Smooth muscle cell (in vitro differentiated cells): ENCODE results near the gene RPL41. TPM values are rescaled to one million over a fixed set of nuclear protein-coding genes. Genes with fewer than 3 reads are reported as not detected.

Experiments
- DNase-seq: peaks from one replicate; lab custom pipeline; 2025; ENCODE audit not compliant: unreplicated experiment; lab: John Stamatoyannopoulos, UW
- H2AFZ ChIP-seq: fragments of 200-600 bp; sonication (generic); 2 replicates; pipeline ENCODE4 v1.6.0; 2016; ENCODE audit warnings: antibody characterized with exemption, low read depth, mild to moderate bottlenecking
- H3F3A ChIP-seq: fragments of 200-600 bp; sonication (generic); 2 replicates; pipeline ENCODE4 v1.6.0; 2017; ENCODE audit warnings: antibody characterized with exemption, low read depth
- H3K27ac ChIP-seq: fragments of 200-600 bp; sonication (generic); 2 replicates; pipeline ENCODE4 v1.5.1; 2016; ENCODE audit warnings: low read depth, mild to moderate bottlenecking
- H3K27me3 ChIP-seq: fragments of 200-600 bp; sonication (generic); 2 replicates; pipeline ENCODE4 v1.6.1; 2016; ENCODE audit warnings: low read depth, mild to moderate bottlenecking
- H3K36me3 ChIP-seq: fragments of 200-600 bp; sonication (generic); 2 replicates; pipeline ENCODE4 v1.5.1; 2016; ENCODE audit warnings: low read depth
- H3K4me1 ChIP-seq: fragments of 200-600 bp; sonication (generic); 2 replicates; pipeline ENCODE4 v1.5.1; 2016; ENCODE audit warnings: low read depth
- H3K4me2 ChIP-seq: fragments of 200-600 bp; sonication (generic); 2 replicates; pipeline ENCODE4 v1.6.0; 2016; ENCODE audit warnings: mild to moderate bottlenecking
- H3K4me3 ChIP-seq: fragments of 200-600 bp; sonication (generic); 2 replicates; pipeline ENCODE4 v1.5.1; 2016; ENCODE audit warnings: mild to moderate bottlenecking
- H3K79me2 ChIP-seq: fragments of 200-600 bp; sonication (generic); 2 replicates; pipeline ENCODE4 v1.6.0; 2016; ENCODE audit warnings: low read depth, mild to moderate bottlenecking
- H3K9ac ChIP-seq: fragments of 200-600 bp; sonication (generic); 2 replicates; pipeline ENCODE4 v1.6.0; 2016; ENCODE audit warnings: low read depth
- H3K9me3 ChIP-seq: fragments of 200-600 bp; sonication (generic); replicated peaks from 2 replicates; pipeline ENCODE4 v1.5.1; 2016; ENCODE audit warnings: low read depth
- H4K20me1 ChIP-seq: fragments of 200-600 bp; sonication (generic); 2 replicates; pipeline ENCODE4 v1.6.0; 2016; ENCODE audit warnings: low read depth
- WGBS: methylation state at CpG from one replicate; pipeline ENCODE4 v1.1.7; 2016; ENCODE audit warnings: low lambda C conversion rate; 5-methylcytosine and 5-hydroxymethylcytosine counted together
- polyA plus RNA-seq: library from polyadenylated mRNA; unstranded; fragments of >200 nt; fragmentation: Nextera tagmentation; extraction: Ambion mirVana; gene quantifications from 2 replicates; pipeline ENCODE4 v1.2.1, GENCODE V29; 2016
- total RNA-seq: library from RNA; depleted of rRNA; stranded (reverse); fragments of >200 nt; gene quantifications from 2 replicates; pipeline ENCODE4 v1.2.3, GENCODE V29; 2014
- TF ChIP-seq, protein P1 (sequence below): fragments of 200-600 bp; sonication (generic); IDR thresholded peaks from 2 replicates; pipeline ENCODE4 v1.5.1; 2017; ENCODE audit warnings: borderline replicate concordance, mild to moderate bottlenecking, antibody characterized with exemption; ENCODE audit not compliant: insufficient read depth, poor library complexity, severe bottlenecking

RPL41 gene
- total and polyA plus RNA-seq, 2 experiments from 2014 or later = 2,414 to 3,246 TPM

DNA sequence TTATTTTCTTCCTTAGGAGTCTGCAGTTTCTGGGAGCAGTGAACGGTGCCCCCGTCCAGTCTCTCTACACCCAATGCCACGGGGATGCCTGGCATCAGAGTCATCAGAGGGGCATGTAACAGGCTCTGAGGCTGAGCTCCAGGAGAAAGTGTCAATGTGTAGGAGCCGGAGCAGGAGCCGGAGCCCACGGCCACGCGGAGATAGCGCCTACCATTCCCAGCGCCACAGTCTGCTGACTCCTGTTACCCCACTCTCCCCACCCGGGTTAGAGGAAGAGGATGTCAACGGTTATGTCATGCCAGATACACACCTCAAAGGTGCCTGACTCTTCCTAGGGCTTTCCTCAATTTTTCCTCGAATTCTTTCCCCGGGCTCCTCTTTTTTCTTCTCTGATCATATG is 15.4 kb upstream of the RPL41 start:
- Histone ChIP-seq H3K4me2 (no peak overlapping the region), H3K4me3 (no peak overlapping the region), H3F3A (no peaks in the 10 kb centered on the region), H3K4me1 (peaks cover 17% of the 10 kb centered on the region), H3K36me3 (no peaks in the 10 kb centered on the region), H3K27ac (no peak overlapping the region), H3K27me3 (peaks cover 5% of the 10 kb centered on the region), H3K79me2 (peaks cover 16% of the 10 kb centered on the region), H3K9me3 (no peaks in the 10 kb centered on the region), H3K9ac (no peak overlapping the region), H2AFZ (no peak overlapping the region), H4K20me1 (peaks cover 9% of the 10 kb centered on the region)
- 98% methylated on average over 14 of the region's 14 CpGs for WGBS
- DNase-seq = no peak
- TF ChIP-seq, protein P1, sequence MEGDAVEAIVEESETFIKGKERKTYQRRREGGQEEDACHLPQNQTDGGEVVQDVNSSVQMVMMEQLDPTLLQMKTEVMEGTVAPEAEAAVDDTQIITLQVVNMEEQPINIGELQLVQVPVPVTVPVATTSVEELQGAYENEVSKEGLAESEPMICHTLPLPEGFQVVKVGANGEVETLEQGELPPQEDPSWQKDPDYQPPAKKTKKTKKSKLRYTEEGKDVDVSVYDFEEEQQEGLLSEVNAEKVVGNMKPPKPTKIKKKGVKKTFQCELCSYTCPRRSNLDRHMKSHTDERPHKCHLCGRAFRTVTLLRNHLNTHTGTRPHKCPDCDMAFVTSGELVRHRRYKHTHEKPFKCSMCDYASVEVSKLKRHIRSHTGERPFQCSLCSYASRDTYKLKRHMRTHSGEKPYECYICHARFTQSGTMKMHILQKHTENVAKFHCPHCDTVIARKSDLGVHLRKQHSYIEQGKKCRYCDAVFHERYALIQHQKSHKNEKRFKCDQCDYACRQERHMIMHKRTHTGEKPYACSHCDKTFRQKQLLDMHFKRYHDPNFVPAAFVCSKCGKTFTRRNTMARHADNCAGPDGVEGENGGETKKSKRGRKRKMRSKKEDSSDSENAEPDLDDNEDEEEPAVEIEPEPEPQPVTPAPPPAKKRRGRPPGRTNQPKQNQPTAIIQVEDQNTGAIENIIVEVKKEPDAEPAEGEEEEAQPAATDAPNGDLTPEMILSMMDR = no peak

DNA sequence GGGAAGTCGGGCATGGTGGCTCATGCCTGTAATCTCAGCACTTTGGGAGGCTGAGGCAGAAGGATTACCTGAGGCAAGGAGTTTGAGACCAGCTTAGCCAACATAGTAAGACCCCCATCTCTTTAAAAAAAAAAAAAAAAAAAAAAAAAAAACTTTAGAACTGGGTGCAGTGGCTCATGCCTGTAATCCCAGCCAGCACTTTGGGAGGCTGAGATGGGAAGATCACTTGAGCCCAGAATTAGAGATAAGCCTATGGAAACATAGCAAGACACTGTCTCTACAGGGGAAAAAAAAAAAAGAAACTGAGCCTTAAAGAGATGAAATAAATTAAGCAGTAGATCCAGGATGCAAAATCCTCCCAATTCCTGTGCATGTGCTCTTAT is 13.8 kb upstream of the RPL41 start:
- Histone ChIP-seq H3F3A (no peaks in the 10 kb centered on the region), H3K4me2 (no peak overlapping the region), H3K9me3 (no peaks in the 10 kb centered on the region), H3K4me1 (peaks cover 18% of the 10 kb centered on the region), H3K79me2 (peaks cover 26% of the 10 kb centered on the region), H3K4me3 (no peak overlapping the region), H3K36me3 (no peaks in the 10 kb centered on the region), H3K27me3 (no peaks in the 10 kb centered on the region), H3K9ac (no peak overlapping the region), H2AFZ (no peak overlapping the region), H4K20me1 (peaks cover 13% of the 10 kb centered on the region), H3K27ac (no peak overlapping the region)
- 84% methylated on average over 1 of the region's 1 CpG for WGBS
- no peak for DNase-seq
- TF ChIP-seq, protein P1 = no peak

DNA sequence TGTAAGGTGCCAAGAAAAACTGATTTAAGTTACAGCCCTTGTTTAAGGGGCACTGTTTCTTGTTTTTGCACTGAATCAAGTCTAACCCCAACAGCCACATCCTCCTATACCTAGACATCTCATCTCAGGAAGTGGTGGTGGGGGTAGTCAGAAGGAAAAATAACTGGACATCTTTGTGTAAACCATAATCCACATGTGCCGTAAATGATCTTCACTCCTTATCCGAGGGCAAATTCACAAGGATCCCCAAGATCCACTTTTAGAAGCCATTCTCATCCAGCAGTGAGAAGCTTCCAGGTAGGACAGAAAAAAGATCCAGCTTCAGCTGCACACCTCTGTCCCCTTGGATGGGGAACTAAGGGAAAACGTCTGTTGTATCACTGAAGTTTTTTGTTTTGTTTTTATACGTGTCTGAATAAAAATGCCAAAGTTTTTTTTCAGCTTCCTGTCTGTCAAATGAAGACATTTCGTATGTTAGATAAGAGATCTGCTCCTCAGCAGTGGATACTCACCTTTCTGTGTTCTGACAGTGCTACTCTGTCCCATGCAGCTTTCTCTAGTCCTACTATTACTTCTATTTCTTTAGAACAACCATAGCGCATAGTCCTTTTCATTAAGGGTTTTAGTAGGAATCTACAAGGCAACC is 13.2 kb upstream of the RPL41 start:
- H3K9ac ChIP-seq = peak overlapping the region; percentile 55
- peak overlapping the region; percentile 96 for H3K4me2 ChIP-seq
- H3K27me3 ChIP-seq = no peaks in the 10 kb centered on the region
- 85% methylated on average over 6 of the region's 6 CpGs for WGBS
- H3K79me2 ChIP-seq = peaks cover 26% of the 10 kb centered on the region
- no peaks in the 10 kb centered on the region for H3F3A ChIP-seq
- H3K27ac ChIP-seq = peak overlapping the region; percentile 77
- H2AFZ ChIP-seq = peak overlapping the region; percentile 90
- no peak for DNase-seq
- no peaks in the 10 kb centered on the region for H3K9me3 ChIP-seq
- H3K4me1 ChIP-seq = peaks cover 18% of the 10 kb centered on the region
- peaks cover 13% of the 10 kb centered on the region for H4K20me1 ChIP-seq
- peak overlapping the region; percentile 90 for H3K4me3 ChIP-seq
- peaks cover 3% of the 10 kb centered on the region for H3K36me3 ChIP-seq
- TF ChIP-seq, protein P1 = no peak

DNA sequence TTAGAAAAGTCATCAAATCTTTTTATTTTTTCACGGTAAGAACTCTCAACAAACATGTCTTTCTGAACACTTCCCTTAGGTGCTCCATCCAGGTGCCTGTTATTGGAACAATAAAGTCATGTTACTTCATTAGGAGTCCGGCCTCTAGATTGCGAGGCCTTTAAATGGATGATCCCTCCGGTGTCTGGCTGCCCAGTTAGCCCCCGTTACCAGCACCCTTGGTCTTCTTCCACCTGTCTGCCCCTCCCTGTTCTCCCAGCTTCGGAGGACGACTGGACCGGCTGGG is 12.7 kb upstream of the RPL41 start:
- peaks cover 18% of the 10 kb centered on the region for H3K4me1 ChIP-seq
- H3K79me2 ChIP-seq = peaks cover 26% of the 10 kb centered on the region
- H4K20me1 ChIP-seq = peaks cover 13% of the 10 kb centered on the region
- H3K4me2 ChIP-seq = peak overlapping the region; percentile 96
- WGBS = 13% methylated on average over 8 of the region's 8 CpGs
- TF ChIP-seq, protein P1 = no peak
- H2AFZ ChIP-seq = peak overlapping the region; percentile 90
- H3K27ac ChIP-seq = peak overlapping the region; percentile 77
- H3K9ac ChIP-seq = peak overlapping the region; percentile 55
- peaks cover 7% of the 10 kb centered on the region for H3K36me3 ChIP-seq
- no peaks in the 10 kb centered on the region for H3K9me3 ChIP-seq
- H3K27me3 ChIP-seq = no peaks in the 10 kb centered on the region
- DNase-seq = no peak
- H3F3A ChIP-seq = no peaks in the 10 kb centered on the region
- peak overlapping the region; percentile 90 for H3K4me3 ChIP-seq
